ENCODE data around the gene MAN2B1.

DNA sequence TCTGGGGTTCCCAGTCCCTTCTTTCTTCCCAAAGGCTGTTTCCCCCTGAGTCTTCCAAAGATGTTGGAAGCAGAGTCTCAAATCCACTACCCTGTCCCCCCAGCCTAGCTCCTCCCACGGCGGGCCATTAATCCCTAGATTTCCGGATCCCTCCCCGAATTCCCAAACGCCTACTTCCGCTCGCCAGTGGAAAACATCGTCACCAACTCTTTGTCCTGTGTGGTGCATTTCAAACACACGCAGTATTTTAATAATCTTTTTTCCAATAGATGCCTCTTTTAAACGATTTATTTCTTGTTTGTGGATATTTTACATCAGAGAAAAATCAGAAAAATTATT is 55.2 kb downstream of the MAN2B1 start:
- TF ChIP-seq EZH2 (IDR thresholded peaks at IDR 0.05; ENCODE audit: borderline replicate concordance) = no peak
- no peak for TF ChIP-seq CTCF (IDR thresholded peaks at IDR 0.05; ENCODE audit: poor library complexity)
